ENCODE data around the gene ARHGAP23. TPM values are rescaled to one million over a fixed set of nuclear protein-coding genes. Genes with fewer than 3 reads are reported as not detected.

Gene ARHGAP23
- total RNA-seq, 1 experiment from 2014 or later, result 97.9 TPM

- Mint-ChIP-seq H3K36me3 (ENCODE audit: insufficient read depth in 1 of 3, low read depth in 3 of 3) (peaks cover 41 to 72% (median 52%) of the 10 kb centered on the region in 3 experiments), H3K9me3 (no peaks in the 10 kb centered on the region), H3K4me1 (no peaks in the 10 kb centered on the region), H3K27ac (no peak overlapping the region), H3K4me3 (no peak overlapping the region), H3K27me3 (ENCODE audit: low read depth) (no peaks in the 10 kb centered on the region)
- Histone ChIP-seq H3K23ac (ENCODE audit: insufficient read length, low read depth, low read length) (no peak overlapping the region), H3K4ac (ENCODE audit: low read depth, low read length) (no peak overlapping the region), H3K23me2 (ENCODE audit: insufficient read length, low read depth, low read length, poor library complexity, severe bottlenecking) (no peaks in the 10 kb centered on the region), H3K14ac (ENCODE audit: insufficient read depth, low read length) (no peak overlapping the region), H3K9me3 (ENCODE audit: control insufficient read depth, low read depth, low read length) (no peaks in the 10 kb centered on the region), H3K79me1 (ENCODE audit: insufficient read depth, low read depth, low read length, poor library complexity, severe bottlenecking) (no peaks in the 10 kb centered on the region), H2AK5ac (ENCODE audit: insufficient read length, low read length) (no peak overlapping the region), H3K56ac (ENCODE audit: insufficient read length, low read depth, low read length) (no peak overlapping the region), H2AFZ (ENCODE audit: low read length) (no peak overlapping the region), H3K4me2 (ENCODE audit: insufficient read depth, insufficient read length, low read length) (no peak overlapping the region), H4K8ac (replicated peaks; ENCODE audit: insufficient read length, low read depth, low read length) (no peak overlapping the region), H3K18ac (ENCODE audit: insufficient read length, low read depth, low read length) (no peak overlapping the region), H4K91ac (ENCODE audit: insufficient read length, low read depth, low read length) (no peak overlapping the region), H3T11ph (ENCODE audit: low read length) (no peak overlapping the region), H4K20me1 (ENCODE audit: control insufficient read depth, insufficient read depth, insufficient read length) (no peaks in the 10 kb centered on the region), H3K79me2 (ENCODE audit: insufficient read depth, low read length) (no peaks in the 10 kb centered on the region), H3K4me1 (ENCODE audit: insufficient read depth, low read length) (no peaks in the 10 kb centered on the region), H2BK12ac (ENCODE audit: insufficient read length, low read depth, low read length) (no peak overlapping the region), H3K27me3 (ENCODE audit: insufficient read depth, low read length) (no peaks in the 10 kb centered on the region), H3K9ac (ENCODE audit: extremely low read depth, insufficient read length, low read length) (no peak overlapping the region), H2BK5ac (ENCODE audit: insufficient read length, low read length) (no peak overlapping the region), H2BK15ac (ENCODE audit: low read depth, low read length) (no peak overlapping the region), H4K5ac (ENCODE audit: insufficient read length, low read depth, low read length) (no peak overlapping the region), H2BK20ac (ENCODE audit: low read depth, low read length, poor library complexity, severe bottlenecking) (no peak overlapping the region), H2BK120ac (ENCODE audit: low read depth, low read length, poor library complexity, severe bottlenecking) (no peak overlapping the region), H3K27ac (ENCODE audit: insufficient read length, low read depth, low read length) (no peak overlapping the region)
- no CpG with 5 or more reads among the region's 2 CpGs for WGBS (ENCODE audit: extremely low coverage, insufficient read length, low lambda C conversion rate)
- no peak for DNase-seq
- no peak for TF ChIP-seq CTCF (conservative IDR thresholded peaks at IDR 0.05)
These were observed 31.0 kb upstream of the ARHGAP23 start for GRCh38 chr17:38397227-38397626.
